Non-pigmented ciliary epithelial cell (primary cell): ENCODE data around the gene LRMDA.
A peak's percentile ranks its signal among the peaks of the same experiment; 100 is the strongest.

Experiments
- DNase-seq: peaks from one replicate; pipeline ENCODE4 v3.0.0-alpha.2; 2010; ENCODE audit warnings: low read depth

LRMDA gene

GRCh38 chr10:76086761-76087639 lies 655.6 kb downstream of the LRMDA start:
- peak; percentile 45 for DNase-seq

DNA sequence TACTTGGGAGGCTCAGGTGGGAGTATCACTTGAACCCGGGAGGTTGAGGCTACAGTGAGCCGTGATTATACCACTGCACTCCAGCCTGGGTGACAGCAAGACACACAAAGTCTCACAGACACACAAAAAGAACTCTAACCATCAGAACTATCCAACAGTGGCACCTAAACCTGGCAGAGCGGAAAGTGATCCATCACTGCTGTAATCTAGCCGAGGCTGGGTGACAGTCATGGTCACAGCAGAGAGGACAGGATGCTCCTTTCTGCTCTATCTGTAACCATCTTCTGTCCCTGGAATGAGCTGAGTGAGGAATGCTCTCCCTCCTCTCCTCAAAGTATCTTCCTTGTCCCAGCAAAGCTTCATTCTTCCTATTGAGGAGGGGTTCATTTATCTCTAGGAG lies 656.6 kb downstream of the LRMDA start:
- DNase-seq: no peak

DNA sequence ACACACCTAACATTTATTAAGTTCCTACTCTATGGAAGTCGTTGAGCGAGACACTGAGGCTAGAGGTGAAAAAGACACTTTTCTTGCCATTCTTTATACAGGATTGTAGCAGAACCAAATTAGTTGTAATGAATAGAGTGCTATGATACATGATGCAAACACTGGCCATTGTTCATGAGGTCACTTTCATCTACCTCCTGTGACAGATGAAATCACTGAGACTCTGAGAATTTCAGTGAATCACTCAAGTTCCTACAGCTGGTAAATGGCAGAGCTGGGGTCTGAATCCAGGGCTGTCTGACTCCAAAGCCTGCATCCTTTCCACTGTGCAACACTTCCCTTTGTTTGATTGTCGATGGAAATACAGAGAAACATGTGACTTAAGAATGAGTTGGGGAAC lies 657.6 kb downstream of the LRMDA start:
- DNase-seq: no peak

DNA sequence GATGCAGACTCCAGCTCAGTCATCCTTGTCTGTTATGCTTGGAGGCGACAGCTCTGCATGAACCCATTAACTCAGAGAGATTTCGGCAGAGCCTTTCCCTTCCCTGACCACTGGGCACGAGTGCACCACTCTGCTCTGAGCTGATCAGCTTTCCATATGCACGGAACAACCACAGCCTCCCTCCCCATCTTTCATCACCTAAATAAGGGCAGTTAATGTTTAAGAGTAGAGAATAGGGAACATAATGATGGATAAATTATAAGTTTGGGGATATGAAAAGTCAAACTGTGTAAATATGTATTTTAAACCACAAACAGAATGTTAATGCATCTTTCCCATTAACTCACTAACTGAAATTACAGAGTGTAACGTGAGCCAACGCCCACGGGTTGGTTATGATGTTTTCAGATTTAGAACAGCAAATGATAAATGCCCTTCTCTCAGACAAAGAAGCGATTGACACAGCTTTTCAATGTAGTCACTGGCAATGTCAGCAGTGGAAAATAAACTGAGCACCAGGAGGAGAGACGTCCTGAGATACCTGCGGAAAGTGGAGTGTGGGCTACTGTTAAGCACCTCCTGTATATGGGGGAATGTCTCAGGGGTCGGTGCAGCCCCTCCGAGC lies 658.2 kb downstream of the LRMDA start:
- no peak for DNase-seq

GRCh38 chr10:76091926-76092325 lies 660.5 kb downstream of the LRMDA start:
- DNase-seq: no peak

- no peak for DNase-seq
Observed at GRCh38 chr10:76106611-76107010, 675.2 kb downstream of the LRMDA start.

- no peak for DNase-seq
Observed at GRCh38 chr10:76108563-76109359, 677.3 kb downstream of the LRMDA start.

DNA sequence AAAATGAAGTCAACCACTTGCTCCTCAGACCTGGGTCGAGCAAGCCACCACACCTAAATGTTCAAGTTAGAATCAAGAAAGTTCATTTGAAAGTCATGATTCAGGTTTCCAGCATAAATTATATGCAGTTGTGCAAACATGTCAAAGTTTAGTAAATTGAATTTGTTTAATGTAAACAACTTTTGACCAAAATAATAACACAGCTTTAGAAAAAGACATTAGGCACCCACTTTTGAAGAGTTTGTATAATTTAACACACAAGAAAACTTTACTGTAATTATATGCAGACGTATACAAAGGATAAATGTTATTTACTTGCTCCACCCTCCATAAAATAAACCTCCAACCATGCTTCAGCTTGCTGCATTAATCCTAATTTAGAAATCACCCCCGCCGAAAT lies 680.0 kb downstream of the LRMDA start:
- no peak for DNase-seq

GRCh38 chr10:76111986-76112825 lies 680.8 kb downstream of the LRMDA start:
- no peak for DNase-seq

- DNase-seq: no peak
Observed at GRCh38 chr10:76112826-76113150, 681.4 kb downstream of the LRMDA start.

GRCh38 chr10:76113952-76114351 lies 682.5 kb downstream of the LRMDA start:
- DNase-seq: no peak

DNA sequence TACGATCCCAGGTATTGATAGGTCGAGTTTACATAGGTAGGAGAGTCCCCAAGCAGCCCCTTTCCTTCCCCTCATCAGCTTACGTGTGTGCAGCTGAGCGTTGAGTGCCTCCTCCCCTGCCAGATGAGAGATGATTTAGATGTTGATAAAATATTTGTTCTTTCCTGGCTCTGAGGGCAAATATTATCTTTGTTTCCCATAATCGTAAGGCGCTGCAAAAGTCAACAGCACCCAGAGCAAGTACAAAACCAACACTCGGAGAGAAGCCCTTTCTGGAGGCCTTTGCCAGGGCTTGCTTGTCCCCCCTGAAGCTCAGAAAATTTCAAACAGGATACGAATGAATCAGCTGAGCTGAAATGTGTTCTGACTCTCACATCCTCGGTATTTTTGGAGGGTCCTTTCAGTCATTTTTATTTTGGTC lies 683.2 kb downstream of the LRMDA start:
- no peak for DNase-seq

DNA sequence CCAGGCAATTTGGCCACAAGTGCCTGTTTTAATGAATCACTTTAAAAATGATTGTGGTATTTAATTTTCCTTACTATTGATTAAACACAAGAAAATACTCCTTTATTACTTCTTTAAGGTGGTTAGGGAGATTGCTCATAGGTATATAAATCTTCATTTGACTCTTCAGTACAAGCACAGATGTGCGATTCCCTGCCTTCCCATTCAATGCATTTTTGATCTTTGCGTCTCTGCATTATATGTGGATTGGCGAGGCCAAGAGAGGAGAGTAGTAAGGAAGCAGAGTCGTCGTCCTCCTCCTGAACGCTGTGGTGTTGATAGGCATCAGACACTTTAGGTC lies 683.7 kb downstream of the LRMDA start:
- DNase-seq: no peak

DNA sequence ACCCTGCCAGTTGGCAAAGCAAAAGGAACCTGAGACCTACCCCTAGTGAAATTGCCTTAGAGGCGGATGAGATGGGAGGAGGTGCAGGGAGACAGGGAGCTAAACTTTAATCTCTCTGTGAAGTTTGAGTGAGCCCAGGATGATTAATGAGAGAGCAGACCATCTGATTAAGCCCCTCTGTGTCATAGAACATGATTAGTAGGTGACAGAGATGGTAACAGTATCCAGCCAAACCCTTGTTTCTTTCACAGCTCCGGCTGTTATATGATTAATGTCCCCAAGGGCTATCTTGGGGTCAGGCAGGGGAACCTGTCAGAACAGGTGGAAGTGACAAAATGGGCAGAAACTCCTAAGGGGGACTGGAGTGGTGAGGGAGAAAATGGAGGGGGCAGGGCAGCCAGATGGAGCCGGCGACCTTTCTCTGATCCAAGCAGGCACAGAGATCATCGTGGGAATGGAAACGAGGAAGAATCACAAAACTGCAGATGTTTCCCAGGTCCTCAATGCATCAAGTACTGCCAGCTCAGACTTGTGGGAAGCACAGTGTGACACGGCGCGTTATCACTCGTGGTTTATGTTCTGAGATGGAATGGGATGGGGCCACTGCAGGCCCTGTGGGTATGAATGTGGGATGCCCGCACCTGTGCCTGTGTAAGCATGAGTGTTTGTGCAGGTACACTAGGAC lies 684.2 kb downstream of the LRMDA start:
- no peak for DNase-seq

DNA sequence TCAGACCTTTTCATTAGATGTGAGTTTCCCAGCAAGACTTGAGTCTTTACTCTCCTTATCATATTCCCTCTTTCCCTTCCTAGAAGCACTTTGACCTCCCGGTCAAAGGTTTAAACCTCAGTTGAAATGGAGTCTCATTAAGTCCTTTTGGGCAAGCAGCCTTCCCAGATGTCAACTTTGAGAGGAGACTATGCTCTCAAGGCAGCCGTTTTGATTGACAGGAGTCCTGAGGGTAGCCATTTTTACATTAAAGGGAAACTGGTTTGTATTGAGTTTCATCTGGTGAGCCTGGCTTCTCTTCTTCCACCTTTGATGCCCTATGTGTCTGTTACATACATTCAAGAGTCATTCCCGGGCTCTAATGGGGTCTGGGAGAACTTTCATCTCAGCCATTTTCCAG lies 685.1 kb downstream of the LRMDA start:
- DNase-seq: no peak

- peak; percentile 35 for DNase-seq
Observed at GRCh38 chr10:76117949-76118348, 686.5 kb downstream of the LRMDA start.

- no peak for DNase-seq
Observed at GRCh38 chr10:76119036-76119435, 687.6 kb downstream of the LRMDA start.

GRCh38 chr10:76119515-76119914 lies 688.1 kb downstream of the LRMDA start:
- no peak for DNase-seq

- no peak for DNase-seq
Observed at GRCh38 chr10:76122056-76122455, 690.6 kb downstream of the LRMDA start.

DNA sequence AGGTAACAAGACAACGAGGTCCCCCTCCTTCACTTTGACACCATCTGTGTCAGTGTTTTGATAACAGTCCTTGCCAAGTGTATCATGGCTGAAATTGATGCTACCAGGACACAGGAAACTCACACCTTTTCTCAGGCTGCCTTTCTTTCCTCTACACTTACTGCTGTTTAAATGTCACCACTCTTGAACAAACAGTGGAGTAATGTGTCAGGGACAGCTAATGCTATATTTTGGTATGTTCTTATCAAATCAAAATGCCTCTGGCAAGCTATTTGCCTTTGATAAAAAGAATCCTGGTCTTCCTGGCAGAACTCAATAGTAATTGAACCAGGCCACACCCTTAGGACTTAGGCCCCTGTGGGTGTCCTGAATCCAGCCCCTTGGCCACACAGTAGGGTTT lies 692.9 kb downstream of the LRMDA start:
- DNase-seq: no peak

- no peak for DNase-seq
Observed at GRCh38 chr10:76125900-76126299, 694.5 kb downstream of the LRMDA start.
